Measurements from ENCODE around the gene SCNM1. TPM values are rescaled to one million over a fixed set of nuclear protein-coding genes. Genes with fewer than 3 reads are reported as not detected.
"Not testable (repeated sequence)": the region's sequence is repeated elsewhere in the genome, so short reads cannot be mapped to it uniquely, and the experiment has no call there.

SCNM1 gene
- total RNA-seq, 2 experiments from 2014 or later, result 60.6 to 69.6 TPM

GRCh38 chr1:151158751-151159251, 7.1 kb upstream of the SCNM1 start:
- H3K9me3 Mint-ChIP-seq (ENCODE audit: low read depth), result no peaks in the 10 kb centered on the region
- peaks cover 63% of the 10 kb centered on the region for H3K4me1 Mint-ChIP-seq
- no peak for DNase-seq
- no peaks in the 10 kb centered on the region for H3K27me3 Mint-ChIP-seq
- H3K4me3 Mint-ChIP-seq, result no peak overlapping the region
- H3K36me3 Mint-ChIP-seq, result peaks cover 31% of the 10 kb centered on the region
- ATAC-seq, result no peak
- CTCF ChIA-PET, result interaction anchor here (0.9 to 5.1 kb wide), 4 partner anchors 59 to 111 kb away, joined by 3 to 157 read pairs (median 4); partner anchors contain the start of genes C1orf56 and GABPB2
- peak overlapping the region; percentile 93 for H3K27ac Mint-ChIP-seq

GRCh38 chr1:151159373-151159772, 6.6 kb upstream of the SCNM1 start:
- H3K4me3 Mint-ChIP-seq, result no peak overlapping the region
- ATAC-seq, result no peak
- DNase-seq, result no peak
- CTCF ChIA-PET, result interaction anchor here (0.9 to 5.1 kb wide), 4 partner anchors 59 to 111 kb away, joined by 3 to 157 read pairs (median 4); partner anchors contain the start of genes C1orf56 and GABPB2
- H3K27ac Mint-ChIP-seq, result peak overlapping the region; percentile 32
- no peaks in the 10 kb centered on the region for H3K9me3 Mint-ChIP-seq (ENCODE audit: low read depth)
- H3K27me3 Mint-ChIP-seq, result no peaks in the 10 kb centered on the region
- peaks cover 67% of the 10 kb centered on the region for H3K4me1 Mint-ChIP-seq
- peaks cover 31% of the 10 kb centered on the region for H3K36me3 Mint-ChIP-seq

- ATAC-seq, result no peak
- peaks cover 53% of the 10 kb centered on the region for H3K4me1 Mint-ChIP-seq
- no peak for DNase-seq
- H3K27ac Mint-ChIP-seq, result peak overlapping the region; percentile 89
- H3K9me3 Mint-ChIP-seq (ENCODE audit: low read depth), result no peaks in the 10 kb centered on the region
- peaks cover 33% of the 10 kb centered on the region for H3K36me3 Mint-ChIP-seq
- peak overlapping the region; percentile 91 for H3K4me3 Mint-ChIP-seq
- CTCF ChIA-PET, result interaction anchor here (1.0 to 2.3 kb wide), 5 partner anchors 8 to 140 kb away, joined by 3 to 9 read pairs (median 4); partner anchors contain the start of genes GABPB2 and TNFAIP8L2
- no peaks in the 10 kb centered on the region for H3K27me3 Mint-ChIP-seq
These were observed 1.1 kb upstream of the SCNM1 start for GRCh38 chr1:151164732-151165280.

- Mint-ChIP-seq H3K4me1 (peaks cover 50% of the 10 kb centered on the region), H3K27ac (peak overlapping the region; percentile 89), H3K27me3 (no peaks in the 10 kb centered on the region), H3K36me3 (peaks cover 30% of the 10 kb centered on the region), H3K9me3 (ENCODE audit: low read depth) (no peaks in the 10 kb centered on the region), H3K4me3 (peak overlapping the region; percentile 91)
- DNase-seq (peak; percentile 46), ATAC-seq (no peak)
- CTCF ChIA-PET, result interaction anchor here (1.0 to 2.3 kb wide), 6 partner anchors 8 to 141 kb away, joined by 3 to 12 read pairs (median 4); partner anchors contain the start of genes GABPB2 and TNFAIP8L2
These were observed 635 bp upstream of the SCNM1 start for GRCh38 chr1:151165281-151165737.

- peaks cover 46% of the 10 kb centered on the region for H3K4me1 Mint-ChIP-seq
- no peaks in the 10 kb centered on the region for H3K27me3 Mint-ChIP-seq
- ATAC-seq (peak; percentile 3), DNase-seq (no peak)
- H3K9me3 Mint-ChIP-seq (ENCODE audit: low read depth), result no peaks in the 10 kb centered on the region
- H3K36me3 Mint-ChIP-seq, result peaks cover 26% of the 10 kb centered on the region
- H3K27ac Mint-ChIP-seq, result peak overlapping the region; percentile 89
- H3K4me3 Mint-ChIP-seq, result peak overlapping the region; percentile 91
- CTCF ChIA-PET, result interaction anchor here (0.5 to 2.0 kb wide), 7 partner anchors 8 to 120 kb away, joined by 3 to 12 read pairs (median 4); partner anchors contain the start of genes TMOD4 and TNFAIP8L2
These were observed 587 bp downstream of the SCNM1 start for GRCh38 chr1:151166505-151166956.

- DNase-seq (no peak), ATAC-seq (no peak)
- H3K27ac Mint-ChIP-seq, result peak overlapping the region; percentile 89
- peaks cover 41% of the 10 kb centered on the region for H3K4me1 Mint-ChIP-seq
- H3K36me3 Mint-ChIP-seq, result peaks cover 24% of the 10 kb centered on the region
- CTCF ChIA-PET, result interaction anchor here (1.0 to 2.0 kb wide), 6 partner anchors 9 to 143 kb away, joined by 3 to 12 read pairs (median 4); partner anchors contain the start of genes TMOD4 and TNFAIP8L2
- no peaks in the 10 kb centered on the region for H3K9me3 Mint-ChIP-seq (ENCODE audit: low read depth)
- no peaks in the 10 kb centered on the region for H3K27me3 Mint-ChIP-seq
- H3K4me3 Mint-ChIP-seq, result peak overlapping the region; percentile 91
These were observed 1.2 kb downstream of the SCNM1 start for GRCh38 chr1:151167116-151167515.

GRCh38 chr1:151171190-151171589, 5.2 kb downstream of the SCNM1 start:
- H3K4me1 Mint-ChIP-seq, result peaks cover 16% of the 10 kb centered on the region
- no peak overlapping the region for H3K27ac Mint-ChIP-seq
- ATAC-seq (no peak), DNase-seq (no peak)
- no peaks in the 10 kb centered on the region for H3K9me3 Mint-ChIP-seq (ENCODE audit: low read depth)
- CTCF ChIA-PET, result no interaction called here
- no peak overlapping the region for H3K4me3 Mint-ChIP-seq
- no peaks in the 10 kb centered on the region for H3K27me3 Mint-ChIP-seq
- peaks cover 22% of the 10 kb centered on the region for H3K36me3 Mint-ChIP-seq

- H3K27ac Mint-ChIP-seq, result no peak overlapping the region
- DNase-seq, result no peak
- CTCF ChIA-PET, result interaction anchor here (0.8 to 1.7 kb wide), 4 partner anchors 9 to 148 kb away, joined by 3 to 5 read pairs (median 4); partner anchors contain the start of genes LYSMD1 and SCNM1
- H3K36me3 Mint-ChIP-seq, result peaks cover 26% of the 10 kb centered on the region
- H3K4me1 Mint-ChIP-seq, result no peaks in the 10 kb centered on the region
- ATAC-seq, result no peak
- H3K27me3 Mint-ChIP-seq, result no peaks in the 10 kb centered on the region
- no peak overlapping the region for H3K4me3 Mint-ChIP-seq
- no peaks in the 10 kb centered on the region for H3K9me3 Mint-ChIP-seq (ENCODE audit: low read depth)
These were observed 9.2 kb downstream of the SCNM1 start for GRCh38 chr1:151175041-151175741.

- peaks cover 32% of the 10 kb centered on the region for H3K36me3 Mint-ChIP-seq
- H3K27me3 Mint-ChIP-seq, result no peaks in the 10 kb centered on the region
- CTCF ChIA-PET, result interaction anchor here (1.0 to 1.7 kb wide), 3 partner anchors 9 to 76 kb away, joined by 3 to 4 read pairs (median 4); partner anchors contain the start of gene TNFAIP8L2
- ATAC-seq (peak; percentile 49), DNase-seq (no peak)
- H3K4me3 Mint-ChIP-seq, result no peak within 1 kb of the TSS
- H3K9me3 Mint-ChIP-seq (ENCODE audit: low read depth), result no peaks in the 10 kb centered on the region
- no peak within 1 kb of the TSS for H3K27ac Mint-ChIP-seq
- no peaks in the 10 kb centered on the region for H3K4me1 Mint-ChIP-seq
These were observed 9.9 kb downstream of the SCNM1 start, which contains the start of gene TMOD4 for GRCh38 chr1:151175863-151176262. TSS of gene TMOD4 (minus strand) at chr1:151175981. CDS start at chr1:151174875, 1,106 bp downstream.

- DNase-seq (no peak), ATAC-seq (no peak)
- CTCF ChIA-PET, result interaction anchor here (1.0 to 1.7 kb wide), 4 partner anchors 10 to 75 kb away, joined by 3 to 4 read pairs (median 4); partner anchors contain the start of gene TNFAIP8L2
- Mint-ChIP-seq H3K9me3 (ENCODE audit: low read depth) (no peaks in the 10 kb centered on the region), H3K4me1 (no peaks in the 10 kb centered on the region), H3K27ac (no peak overlapping the region), H3K4me3 (no peak overlapping the region), H3K27me3 (no peaks in the 10 kb centered on the region), H3K36me3 (peaks cover 36% of the 10 kb centered on the region)
These were observed 10.6 kb downstream of the SCNM1 start for GRCh38 chr1:151176514-151177045.

GRCh38 chr1:151184211-151184610, 18.3 kb downstream of the SCNM1 start:
- DNase-seq (no peak), ATAC-seq (no peak)
- Mint-ChIP-seq H3K27me3 (no peaks in the 10 kb centered on the region), H3K4me3 (no peak overlapping the region), H3K27ac (no peak overlapping the region), H3K4me1 (peaks cover 14% of the 10 kb centered on the region), H3K9me3 (ENCODE audit: low read depth) (no peaks in the 10 kb centered on the region), H3K36me3 (peaks cover 45% of the 10 kb centered on the region)
- CTCF ChIA-PET, result interaction anchor here (0.9 kb wide), 1 partner anchor 12 kb away, joined by 3 read pairs; no protein-coding TSS in a partner anchor

GRCh38 chr1:151187205-151187604, 21.3 kb downstream of the SCNM1 start:
- ATAC-seq (no peak), DNase-seq (no peak)
- Mint-ChIP-seq H3K4me1 (peaks cover 25% of the 10 kb centered on the region), H3K27ac (no peak overlapping the region), H3K9me3 (ENCODE audit: low read depth) (no peaks in the 10 kb centered on the region), H3K4me3 (no peak overlapping the region), H3K27me3 (no peaks in the 10 kb centered on the region), H3K36me3 (peaks cover 32% of the 10 kb centered on the region)
- CTCF ChIA-PET, result no interaction called here

GRCh38 chr1:151188667-151189066, 22.7 kb downstream of the SCNM1 start:
- not testable (repeated sequence) for H3K27me3 Mint-ChIP-seq; ATAC-seq; DNase-seq; H3K27ac Mint-ChIP-seq; H3K9me3 Mint-ChIP-seq (ENCODE audit: low read depth)
- peak overlapping the region; percentile 92 for H3K4me3 Mint-ChIP-seq
- CTCF ChIA-PET, result interaction anchor here (1.2 to 1.4 kb wide), 2 partner anchors 10 to 129 kb away, joined by 3 to 4 read pairs; partner anchors contain the start of gene CDC42SE1
- peaks cover 25% of the 10 kb centered on the region for H3K4me1 Mint-ChIP-seq
- peaks cover 21% of the 10 kb centered on the region for H3K36me3 Mint-ChIP-seq
